22Rv1 (cell line): ENCODE data around the gene GRM4.

Experiments used
- CTCF ChIP-seq: fragments of 450-650 bp; IDR thresholded peaks from 2 replicates; pipeline ENCODE4 v1.5.1; 2017; ENCODE audit warnings: mild to moderate bottlenecking
- ZFX ChIP-seq: fragments of 450-650 bp; IDR thresholded peaks from 2 replicates; pipeline ENCODE4 v1.6.1; 2017; ENCODE audit warnings: antibody characterized with exemption, borderline replicate concordance

- TF ChIP-seq CTCF (peak; percentile 15), ZFX (no peak)
These were observed 5.6 kb upstream of the GRM4 start for GRCh38 chr6:34151321-34152041.
